ENCODE results near the gene MAS1L. TPM values are rescaled to one million over a fixed set of nuclear protein-coding genes. Genes with fewer than 3 reads are reported as not detected.

Gene MAS1L
- total RNA-seq, 1 experiment from 2014 or later, result not detected

- no peaks in the 10 kb centered on the region for H3K27me3 ChIP-seq (ENCODE audit: insufficient read depth, low read length)
- H3K27ac ChIP-seq (ENCODE audit: low read depth, low read length), result no peak overlapping the region
- no peaks in the 10 kb centered on the region for H3K79me2 ChIP-seq (ENCODE audit: insufficient read depth, low read length)
- no peak overlapping the region for H2AFZ ChIP-seq (ENCODE audit: low read depth, low read length, poor library complexity, severe bottlenecking)
- ChIA-PET CTCF (no interaction called here), POLR2A (no interaction called here), RAD21 (ENCODE audit: low non-redundant PET in 1 of 2, low total read pairs in 2 of 2, uncharacterized antibody in 2 of 2, unreplicated experiment in 2 of 2) (no interaction called here)
- no peak overlapping the region for H3K4me3 ChIP-seq (replicated peaks in 1 of 2; ENCODE audit: low read depth in 1 of 2, low read length in 2 of 2)
- intact Hi-C loops (cut with micrococcal nuclease), result no loop called here
- H3K9ac ChIP-seq (ENCODE audit: low read length), result no peak overlapping the region
- no peaks in the 10 kb centered on the region for H3K9me3 ChIP-seq (ENCODE audit: control insufficient read depth in 1 of 2, insufficient read depth in 1 of 2, low read depth in 1 of 2, low read length in 2 of 2)
- H4K20me1 ChIP-seq (ENCODE audit: insufficient read depth), result no peaks in the 10 kb centered on the region
- DNase-seq (ENCODE audit: low read depth, low spot score) (no peak), ATAC-seq (no peak)
- no peaks in the 10 kb centered on the region for H3K4me1 ChIP-seq (ENCODE audit: control insufficient read depth in 1 of 2, insufficient read depth in 2 of 2, low read length in 2 of 2)
- no peaks in the 10 kb centered on the region for H3K9me2 ChIP-seq (ENCODE audit: insufficient read depth)
- no TSS peak for BruUV-seq (replicated peaks)
- no peak overlapping the region for H3K4me2 ChIP-seq (ENCODE audit: low read length)
- H3K36me3 ChIP-seq (ENCODE audit: control insufficient read depth in 1 of 2, insufficient read depth in 2 of 2, low read length in 2 of 2), result no peaks in the 10 kb centered on the region
- TF ChIP-seq EGR1 (IDR thresholded peaks at IDR 0.05; ENCODE audit: low read depth) (no peak), ELF1 (IDR thresholded peaks at IDR 0.05; ENCODE audit: borderline replicate concordance, low read depth) (no peak), TCF7L2 (IDR thresholded peaks at IDR 0.05; ENCODE audit: borderline replicate concordance, extremely low read depth, insufficient read depth, insufficient read length) (no peak), CTCF (IDR thresholded peaks at IDR 0.05 in 2 of 3, conservative IDR thresholded peaks at IDR 0.05 in 1 of 3; ENCODE audit: borderline replicate concordance in 1 of 3, insufficient read depth in 1 of 3, low read depth in 2 of 3, low read length in 2 of 3) (no peak), ZNF274 (IDR thresholded peaks at IDR 0.05; ENCODE audit: low read depth, low read length) (no peak), EZH2 (IDR thresholded peaks at IDR 0.05) (no peak), FOSL1 (IDR thresholded peaks at IDR 0.05; ENCODE audit: low read depth) (no peak), ZBTB33 (IDR thresholded peaks at IDR 0.05; ENCODE audit: extremely low read depth, insufficient replicate concordance, low read length) (no peak), MAX (IDR thresholded peaks at IDR 0.05) (no peak), ZFX (IDR thresholded peaks at IDR 0.05) (no peak), SIN3A (IDR thresholded peaks at IDR 0.05; ENCODE audit: low read depth) (no peak), EZH2phosphoT487 (IDR thresholded peaks at IDR 0.05; ENCODE audit: borderline replicate concordance) (no peak)
Observed at GRCh38 chr6:29527126-29527525, 39.4 kb upstream of the MAS1L start.

All from HCT116 (cell line).